ENCODE results near the gene COL16A1. TPM values are rescaled to one million over a fixed set of nuclear protein-coding genes. Genes with fewer than 3 reads are reported as not detected.

COL16A1 gene
- total and polyA plus RNA-seq, 2 of the 13 experiments (the other 11 are each of a cell fraction or from before 2014, with no cell fraction given), result 4.3 to 12.2 TPM

- no peak for FAIRE-seq
- Histone ChIP-seq H3K4me3 (replicated peaks in 1 of 3; ENCODE audit: insufficient read depth in 1 of 3, low read depth in 2 of 3, low read length in 3 of 3) (no peak overlapping the region), H3K4me1 (ENCODE audit: insufficient read depth, low read length) (peaks cover 21% of the 10 kb centered on the region), H3K27ac (ENCODE audit: extremely low read length, insufficient read depth, low read length) (no peak overlapping the region), H3K9ac (ENCODE audit: insufficient read depth, low read depth, low read length) (no peak overlapping the region), H3K27me3 (ENCODE audit: control insufficient read depth in 1 of 2, insufficient read depth in 2 of 2, low read length in 2 of 2) (peaks cover 5 to 60% of the 10 kb centered on the region in 2 experiments), H3K79me2 (ENCODE audit: insufficient read depth, low read length) (no peaks in the 10 kb centered on the region), H4K20me1 (ENCODE audit: insufficient read depth, low read length) (no peaks in the 10 kb centered on the region), H3K4me2 (ENCODE audit: low read depth, low read length) (no peak overlapping the region), H2AFZ (ENCODE audit: low read length) (no peak overlapping the region), H3K36me3 (replicated peaks in 1 of 2; ENCODE audit: control insufficient read depth in 1 of 2, insufficient read depth in 2 of 2, low read length in 2 of 2) (no peaks in the 10 kb centered on the region), H3K9me3 (ENCODE audit: low read length) (no peaks in the 10 kb centered on the region)
- 23% methylated on average over 8 of the region's 25 CpGs for WGBS (ENCODE audit: low lambda C conversion rate)
- no peak for DNase-seq (ENCODE audit: low spot score)
- peak; percentile 19; the same call in 2 of the 3 replicates for ATAC-seq
- in situ Hi-C loops (cut with HindIII; ENCODE audit: extremely low pct_ligation_motif_present, low pct_unique_long_range_greater_than_20kb) (no loop called here), intact Hi-C loops (cut with micrococcal nuclease; ENCODE audit: unreplicated experiment) (no loop called here)
- CTCF ChIA-PET (ENCODE audit: low intra/inter-chr PET ratio, low total read pairs), result no interaction called here
- no TSS peak for BruUV-seq (replicated peaks)
- POLR2A ChIA-PET, result no interaction called here
- TF ChIP-seq ZNF207 (IDR thresholded peaks at IDR 0.05; ENCODE audit: borderline replicate concordance), result no peak
- TF ChIP-seq PRMT3 (CRISPR knock-in tag; IDR thresholded peaks at IDR 0.05; ENCODE audit: borderline replicate concordance, low read depth), result no peak
- no peak for TF ChIP-seq ZNF674 (CRISPR knock-in tag; IDR thresholded peaks at IDR 0.05; ENCODE audit: low read depth)
- no peak for TF ChIP-seq SKIL (CRISPR knock-in tag; IDR thresholded peaks at IDR 0.05; ENCODE audit: borderline replicate concordance)
- no peak for TF ChIP-seq ZNF296 (CRISPR knock-in tag; conservative IDR thresholded peaks at IDR 0.05)
- no peak for TF ChIP-seq ZNF318 (CRISPR knock-in tag; IDR thresholded peaks at IDR 0.05)
- TF ChIP-seq THAP9 (CRISPR knock-in tag; IDR thresholded peaks at IDR 0.05; ENCODE audit: borderline replicate concordance), result no peak
- no peak for TF ChIP-seq RFX3 (CRISPR knock-in tag; IDR thresholded peaks at IDR 0.05)
- no peak for TF ChIP-seq ZNF740 (CRISPR knock-in tag; IDR thresholded peaks at IDR 0.05)
- TF ChIP-seq ZNF605 (CRISPR knock-in tag; IDR thresholded peaks at IDR 0.05), result no peak
Observed at GRCh38 chr1:31730336-31731048, 26.7 kb upstream of the COL16A1 start.
